Stomach (tissue), 9 donors: ENCODE results near the gene PLD4. TPM values are rescaled to one million over a fixed set of nuclear protein-coding genes. Genes with fewer than 3 reads are reported as not detected.
"Not testable (repeated sequence)": the region's sequence is repeated elsewhere in the genome, so short reads cannot be mapped to it uniquely, and the experiment has no call there.

ENCODE experiments used
- DNase-seq, 2 donors: peaks; one replicate each; pipeline versions ENCODE4 v3.0.0 to v3.0.0-alpha.2; 2013 to 2019
- H3K27ac ChIP-seq, 5 donors: fragments of 200-600 bp in 4 of 5; sonication (generic) in 4 of 5; one replicate each; pipeline ENCODE4 v1.5.1; 2013 to 2019; ENCODE audit warnings: mild to moderate bottlenecking in 1 of 5, moderate library complexity in 1 of 5
- H3K27me3 ChIP-seq, 3 donors: fragments of 200-600 bp; sonication (generic); one replicate each; pipeline ENCODE4 v1.5.1; 2017 to 2019; ENCODE audit warnings: mixed run types in 1 of 3
- H3K36me3 ChIP-seq, 4 donors: fragments of 200-600 bp; sonication (generic); 1 replicate in 3 of 4; 2 replicates in 1 of 4; pipeline ENCODE4 v1.5.1; 2016 to 2019
- H3K4me1 ChIP-seq, 4 donors: fragments of 200-600 bp; sonication (generic); one replicate each; pipeline ENCODE4 v1.5.1; 2016 to 2019
- H3K4me3 ChIP-seq, 4 donors: fragments of 200-600 bp; sonication (generic) in 3 of 4; one replicate each; pipeline ENCODE4 v1.5.1; 2016 to 2019; ENCODE audit warnings: mild to moderate bottlenecking in 1 of 4
- H3K9me3 ChIP-seq, 4 donors: fragments of 200-600 bp; sonication (generic); one replicate each; pipeline ENCODE4 v1.5.1; 2016 to 2019
- CTCF ChIP-seq, 7 experiments: fragments of 450-650 bp in 4 of 7; fragments of 200-600 bp in 3 of 7; sonication (generic) in 3 of 7; IDR thresholded peaks; one replicate each; pipeline ENCODE4 v1.5.1; 2016 to 2019; ENCODE audit warnings: antibody characterized with exemption in 7 of 7, control low read depth in 2 of 7, mild to moderate bottlenecking in 1 of 7
- EP300 ChIP-seq: sonication (generic); formaldehyde crosslinking; IDR thresholded peaks from one replicate; pipeline ENCODE4 v1.6.1; 2017; ENCODE audit warnings: antibody characterized with exemption
- POLR2A ChIP-seq, 4 donors: fragments of 450-650 bp; IDR thresholded peaks; one replicate each; pipeline ENCODE4 v1.6.1; 2016; ENCODE audit warnings: antibody characterized with exemption in 4 of 4, control low read depth in 2 of 4, mild to moderate bottlenecking in 1 of 4, moderate library complexity in 1 of 4
- POLR2AphosphoS5 ChIP-seq, 3 donors: sonication (generic); formaldehyde crosslinking; IDR thresholded peaks; one replicate each; pipeline ENCODE4 v1.6.1; 2016; ENCODE audit warnings: antibody characterized with exemption in 3 of 3
- WGBS, 5 donors: extraction: QIAGEN DNeasy Blood & Tissue Kit in 3 of 5; methylation state at CpG; one replicate each; pipeline versions ENCODE4 v1.1.5 to v1.1.7; 2013 to 2018; 5-methylcytosine and 5-hydroxymethylcytosine counted together
- intact Hi-C: fragments of 100-400 bp; cut with DNase I; formaldehyde crosslinking; loops from one replicate; pipeline ENCODE4 v1.15.1; 2023; ENCODE audit warnings: low total_unique reads
- polyA plus RNA-seq, 3 donors: library from polyadenylated mRNA; stranded (reverse); fragments of 200-250 nt; gene quantifications; one replicate each; pipeline ENCODE4 v1.2.3, GENCODE V29; 2013
- total RNA-seq, 5 donors: library from RNA; depleted of rRNA; stranded (reverse); fragments of >200 nt; gene quantifications; one replicate each; pipeline versions ENCODE4 v1.1.0 to v1.2.3, GENCODE V29; 2014 to 2016
- donor health status: healthy with polysubstance abuse.
- donor health status: Bipolar disorder and iron deficiency.
- donor health status: healthy.

The PLD4 gene
- total and polyA plus RNA-seq, 8 donors, result 0.14 to 2.6 (median 1.2) TPM; not detected in 4

GRCh38 chr14:104881369-104881979 lies 43.2 kb upstream of the PLD4 start:
- Histone ChIP-seq H3K4me1 (peaks cover 0 to 5% (median 5%) of the 10 kb centered on the region in 4 donors), H3K27me3 (no peaks in the 10 kb centered on the region), H3K36me3 (peaks cover 45 to 90% (median 83%) of the 10 kb centered on the region in 4 donors), H3K4me3 (no peak overlapping the region), H3K27ac (no peak overlapping the region), H3K9me3 (no peaks in the 10 kb centered on the region)
- no peak for DNase-seq
- 64 to 83% (median 74%) methylated on average over 6 to 13 of the region's 13 CpGs for WGBS, 5 donors
- TF ChIP-seq POLR2AphosphoS5 (IDR thresholded peaks at IDR 0.05) (no peak), POLR2A (IDR thresholded peaks at IDR 0.05) (no peak)
- intact Hi-C loops, result no loop called here

- TF ChIP-seq EP300 (no peak), POLR2AphosphoS5 (IDR thresholded peaks at IDR 0.05) (peak in 1 of 3 donors; percentile 19), POLR2A (IDR thresholded peaks at IDR 0.05) (no peak)
- intact Hi-C loops, result no loop called here
- Histone ChIP-seq H3K27me3 (no peaks in the 10 kb centered on the region), H3K36me3 (peaks cover 55 to 92% (median 86%) of the 10 kb centered on the region in 4 donors), H3K27ac (peak overlapping the region in 1 of 5 donors; percentile 29), H3K4me3 (no peak overlapping the region), H3K9me3 (no peaks in the 10 kb centered on the region), H3K4me1 (peaks cover 0 to 5% (median 5%) of the 10 kb centered on the region in 4 donors)
- peak; percentile 73 to 83 for DNase-seq
- 59 to 90% (median 63%) methylated on average over 11 to 13 of the region's 13 CpGs for WGBS, 5 donors
These were observed 42.2 kb upstream of the PLD4 start for GRCh38 chr14:104882325-104882973.

- Histone ChIP-seq H3K27ac (peak overlapping the region in 1 of 5 donors; percentile 29), H3K27me3 (no peaks in the 10 kb centered on the region), H3K36me3 (peaks cover 59 to 94% (median 87%) of the 10 kb centered on the region in 4 donors), H3K4me3 (no peak overlapping the region), H3K4me1 (peaks cover 0 to 5% (median 5%) of the 10 kb centered on the region in 4 donors), H3K9me3 (no peaks in the 10 kb centered on the region)
- WGBS, 5 donors, result 86 to 93% (median 89%) methylated on average over 18 to 38 of the region's 38 CpGs
- TF ChIP-seq POLR2AphosphoS5 (IDR thresholded peaks at IDR 0.05) (no peak), CTCF (IDR thresholded peaks at IDR 0.05) (no peak), EP300 (no peak), POLR2A (IDR thresholded peaks at IDR 0.05) (no peak)
- no peak for DNase-seq
- intact Hi-C loops, result no loop called here
These were observed 41.6 kb upstream of the PLD4 start for GRCh38 chr14:104882991-104883660.

- H3K4me1 ChIP-seq, result peaks cover 0 to 5% (median 5%) of the 10 kb centered on the region in 4 donors
- peaks cover 55 to 94% (median 87%) of the 10 kb centered on the region in 4 donors for H3K36me3 ChIP-seq
- 93 to 95% (median 95%) methylated on average over 43 to 49 of the region's 49 CpGs for WGBS, 5 donors
- TF ChIP-seq EP300, result no peak
- no peak for TF ChIP-seq CTCF (IDR thresholded peaks at IDR 0.05)
- TF ChIP-seq POLR2AphosphoS5 (IDR thresholded peaks at IDR 0.05), result no peak
- TF ChIP-seq POLR2A (IDR thresholded peaks at IDR 0.05), result no peak
- H3K27me3 ChIP-seq, result no peaks in the 10 kb centered on the region
- DNase-seq, result no peak
- H3K4me3 ChIP-seq, result no peak overlapping the region
- intact Hi-C loops, result no loop called here
- no peaks in the 10 kb centered on the region for H3K9me3 ChIP-seq
- no peak overlapping the region for H3K27ac ChIP-seq
These were observed 40.9 kb upstream of the PLD4 start for GRCh38 chr14:104883681-104884361.

DNA sequence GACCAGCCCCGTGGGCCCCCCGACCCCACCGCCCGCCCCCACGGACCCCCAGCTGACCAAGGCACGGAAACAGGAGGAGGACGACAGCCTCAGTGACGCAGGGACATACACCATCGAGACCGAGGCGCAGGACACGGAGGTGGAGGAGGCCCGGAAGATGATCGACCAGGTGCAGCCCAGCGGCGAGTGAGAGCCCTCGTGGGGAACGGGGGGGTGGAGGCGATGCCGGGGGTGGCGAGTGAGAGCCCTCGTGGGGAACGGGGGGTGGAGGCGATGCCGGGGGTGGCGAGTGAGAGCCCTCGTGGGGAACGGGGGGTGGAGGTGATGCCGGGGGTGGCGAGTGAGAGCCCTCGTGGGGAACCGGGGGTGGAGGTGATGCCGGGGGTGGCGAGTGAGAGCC lies 40.3 kb upstream of the PLD4 start:
- WGBS, 5 donors, result 84 to 96% (median 90%) methylated on average over 15 to 28 of the region's 34 CpGs
- peaks cover 55 to 94% (median 87%) of the 10 kb centered on the region in 4 donors for H3K36me3 ChIP-seq
- H3K27me3 ChIP-seq, H3K27ac ChIP-seq, intact Hi-C loops, H3K4me3 ChIP-seq, H3K9me3 ChIP-seq, DNase-seq, H3K4me1 ChIP-seq: not testable (repeated sequence)
